ENCODE results near the gene TTC7B. TPM values are rescaled to one million over a fixed set of nuclear protein-coding genes. Genes with fewer than 3 reads are reported as not detected.

TTC7B gene
- total and polyA plus RNA-seq, 2 experiments from 2014 or later: 7.9 to 28.6 TPM

DNA sequence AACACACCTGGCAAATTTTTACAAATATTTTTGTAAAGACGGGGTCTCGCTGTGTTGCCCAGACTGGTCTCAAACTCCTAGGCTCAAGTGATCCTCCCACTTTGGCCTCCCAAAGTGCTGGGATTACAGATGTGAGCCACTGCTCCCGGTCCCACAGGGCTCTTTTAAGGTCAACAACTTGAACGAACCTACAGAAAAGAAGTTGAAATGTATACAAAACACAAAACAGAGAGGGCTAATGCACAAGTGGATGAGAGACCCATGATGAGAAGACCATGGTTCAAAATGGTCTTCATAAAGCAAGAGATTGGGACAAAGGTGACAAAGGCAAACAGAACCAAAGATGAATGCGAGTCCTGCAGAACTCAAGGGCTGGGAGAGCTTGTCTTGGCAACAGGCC lies 328.0 kb downstream of the TTC7B start:
- H3K4me2 ChIP-seq: no peak overlapping the region
- no peak for ATAC-seq
- no peaks in the 10 kb centered on the region for H3K79me2 ChIP-seq (replicated peaks; ENCODE audit: insufficient read depth)
- no peak overlapping the region for H2AFZ ChIP-seq
- H3K4me3 ChIP-seq: no peak overlapping the region
- no peaks in the 10 kb centered on the region for H3F3A ChIP-seq (replicated peaks; ENCODE audit: low read depth)
- Mint-ChIP-seq H3K4me3 (no peak overlapping the region), H3K4me1 (peaks cover 16% of the 10 kb centered on the region), H3K27me3 (ENCODE audit: insufficient read depth, low read depth, poor library complexity) (peaks cover 16% of the 10 kb centered on the region), H3K36me3 (ENCODE audit: low read depth) (no peaks in the 10 kb centered on the region; the same call in 2 of the 3 replicates), H3K9me3 (no peaks in the 10 kb centered on the region), H3K27ac (no peak overlapping the region)
- no peaks in the 10 kb centered on the region for H4K20me1 ChIP-seq (replicated peaks; ENCODE audit: insufficient read depth)
- no peaks in the 10 kb centered on the region for H3K27me3 ChIP-seq (ENCODE audit: insufficient read depth)
- H3K9me2 ChIP-seq (ENCODE audit: insufficient read depth): peaks cover 4% of the 10 kb centered on the region; the same call in 1 of the 2 replicates
- H3K36me3 ChIP-seq (ENCODE audit: insufficient read depth): no peaks in the 10 kb centered on the region
- no peak for DNase-seq (ENCODE audit: low spot score)
- TF ChIP-seq ETS1 (IDR thresholded peaks at IDR 0.05): no peak
- TF ChIP-seq ZNF462 (CRISPR knock-in tag; IDR thresholded peaks at IDR 0.05): no peak
- TF ChIP-seq STAT1 (IDR thresholded peaks at IDR 0.05; ENCODE audit: unreplicated experiment): no peak
- TF ChIP-seq CREB1 (CRISPR knock-in tag; IDR thresholded peaks at IDR 0.05; ENCODE audit: low read depth): no peak
- TF ChIP-seq ZNF114 (CRISPR knock-in tag; IDR thresholded peaks at IDR 0.05): no peak
- TF ChIP-seq POLR2AphosphoS5 (IDR thresholded peaks at IDR 0.05; ENCODE audit: low read depth): no peak
- no peak for TF ChIP-seq CTCF (conservative IDR thresholded peaks at IDR 0.05; ENCODE audit: low read depth in 2 of 2)
- no peak for TF ChIP-seq ZNF331 (CRISPR knock-in tag; IDR thresholded peaks at IDR 0.05; ENCODE audit: low read depth)
- TF ChIP-seq, protein P1, sequence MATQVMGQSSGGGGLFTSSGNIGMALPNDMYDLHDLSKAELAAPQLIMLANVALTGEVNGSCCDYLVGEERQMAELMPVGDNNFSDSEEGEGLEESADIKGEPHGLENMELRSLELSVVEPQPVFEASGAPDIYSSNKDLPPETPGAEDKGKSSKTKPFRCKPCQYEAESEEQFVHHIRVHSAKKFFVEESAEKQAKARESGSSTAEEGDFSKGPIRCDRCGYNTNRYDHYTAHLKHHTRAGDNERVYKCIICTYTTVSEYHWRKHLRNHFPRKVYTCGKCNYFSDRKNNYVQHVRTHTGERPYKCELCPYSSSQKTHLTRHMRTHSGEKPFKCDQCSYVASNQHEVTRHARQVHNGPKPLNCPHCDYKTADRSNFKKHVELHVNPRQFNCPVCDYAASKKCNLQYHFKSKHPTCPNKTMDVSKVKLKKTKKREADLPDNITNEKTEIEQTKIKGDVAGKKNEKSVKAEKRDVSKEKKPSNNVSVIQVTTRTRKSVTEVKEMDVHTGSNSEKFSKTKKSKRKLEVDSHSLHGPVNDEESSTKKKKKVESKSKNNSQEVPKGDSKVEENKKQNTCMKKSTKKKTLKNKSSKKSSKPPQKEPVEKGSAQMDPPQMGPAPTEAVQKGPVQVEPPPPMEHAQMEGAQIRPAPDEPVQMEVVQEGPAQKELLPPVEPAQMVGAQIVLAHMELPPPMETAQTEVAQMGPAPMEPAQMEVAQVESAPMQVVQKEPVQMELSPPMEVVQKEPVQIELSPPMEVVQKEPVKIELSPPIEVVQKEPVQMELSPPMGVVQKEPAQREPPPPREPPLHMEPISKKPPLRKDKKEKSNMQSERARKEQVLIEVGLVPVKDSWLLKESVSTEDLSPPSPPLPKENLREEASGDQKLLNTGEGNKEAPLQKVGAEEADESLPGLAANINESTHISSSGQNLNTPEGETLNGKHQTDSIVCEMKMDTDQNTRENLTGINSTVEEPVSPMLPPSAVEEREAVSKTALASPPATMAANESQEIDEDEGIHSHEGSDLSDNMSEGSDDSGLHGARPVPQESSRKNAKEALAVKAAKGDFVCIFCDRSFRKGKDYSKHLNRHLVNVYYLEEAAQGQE (IDR thresholded peaks at IDR 0.05; ENCODE audit: unreplicated experiment): no peak
- TF ChIP-seq JUNB (IDR thresholded peaks at IDR 0.05; ENCODE audit: unreplicated experiment): no peak
- TF ChIP-seq EZH2phosphoT487 (IDR thresholded peaks at IDR 0.05; ENCODE audit: unreplicated experiment): no peak
- TF ChIP-seq EZH2 (IDR thresholded peaks at IDR 0.05; ENCODE audit: low read depth, unreplicated experiment): no peak
- no peak for TF ChIP-seq NANOG (IDR thresholded peaks at IDR 0.05; ENCODE audit: borderline replicate concordance)
- peaks cover 14% of the 10 kb centered on the region for H3K4me1 ChIP-seq (ENCODE audit: insufficient read depth)
- no peak overlapping the region for H3K27ac ChIP-seq (ENCODE audit: low read depth)

Data from GM23338 (cell line).